Neural progenitor cell (in vitro differentiated cells): ENCODE data around the gene SLC25A44. TPM values are rescaled to one million over a fixed set of nuclear protein-coding genes. Genes with fewer than 3 reads are reported as not detected.
"Not testable (repeated sequence)": the region's sequence is repeated elsewhere in the genome, so short reads cannot be mapped to it uniquely, and the experiment has no call there.

Source experiments
- DNase-seq: peaks from one replicate; pipeline ENCODE4 v3.0.0-alpha.2; 2016; ENCODE audit warnings: low spot score
- H2AFZ ChIP-seq: fragments of 200-600 bp; sonication (generic); replicated peaks from 2 replicates; pipeline ENCODE4 v1.6.1; 2016; ENCODE audit warnings: antibody characterized with exemption
- H3F3A ChIP-seq: fragments of 200-600 bp; sonication (generic); 2 replicates; pipeline ENCODE4 v1.6.1; 2016; ENCODE audit warnings: antibody characterized with exemption, low read depth
- H3K27ac ChIP-seq: fragments of 200-600 bp; sonication (generic); 2 replicates; pipeline ENCODE4 v1.5.1; 2016; ENCODE audit warnings: mild to moderate bottlenecking
- H3K27me3 ChIP-seq: fragments of 200-600 bp; sonication (generic); 2 replicates; pipeline ENCODE4 v1.6.1; 2016; ENCODE audit warnings: mild to moderate bottlenecking, moderate library complexity
- H3K36me3 ChIP-seq: fragments of 200-600 bp; sonication (generic); 2 replicates; pipeline ENCODE4 v1.5.1; 2016
- H3K4me1 ChIP-seq: fragments of 200-600 bp; sonication (generic); 2 replicates; pipeline ENCODE4 v1.6.1; 2016; ENCODE audit warnings: mixed run types
- H3K4me2 ChIP-seq: fragments of 200-600 bp; sonication (generic); 2 replicates; pipeline ENCODE4 v1.6.1; 2016
- H3K4me3 ChIP-seq: fragments of 200-600 bp; sonication (generic); 2 replicates; pipeline ENCODE4 v1.5.1; 2016
- H3K79me2 ChIP-seq: fragments of 200-600 bp; sonication (generic); 2 replicates; pipeline ENCODE4 v1.6.1; 2016; ENCODE audit warnings: low read depth
- H3K9ac ChIP-seq: fragments of 200-600 bp; sonication (generic); 2 replicates; pipeline ENCODE4 v1.6.1; 2016
- H3K9me3 ChIP-seq: fragments of 200-600 bp; sonication (generic); 2 replicates; pipeline ENCODE4 v1.5.1; 2016; ENCODE audit warnings: low read depth
- H4K20me1 ChIP-seq: fragments of 200-600 bp; sonication (generic); 2 replicates; pipeline ENCODE4 v1.6.1; 2016; ENCODE audit warnings: low read depth
- H3K27ac Mint-ChIP-seq: 3 replicates; pipeline ENCODE4 v1.8.0; 2021; ENCODE audit warnings: mixed read lengths
- H3K27me3 Mint-ChIP-seq: 2 replicates; pipeline ENCODE4 v1.8.0; 2022; ENCODE audit warnings: low read depth, mild to moderate bottlenecking, inconsistent platforms, moderate library complexity, mixed read lengths; ENCODE audit not compliant: insufficient read depth
- H3K36me3 Mint-ChIP-seq: 3 replicates; pipeline ENCODE4 v1.8.0; 2021; ENCODE audit warnings: mixed read lengths
- H3K4me1 Mint-ChIP-seq: 3 replicates; pipeline ENCODE4 v1.8.0; 2021; ENCODE audit warnings: mixed read lengths
- H3K4me3 Mint-ChIP-seq: 3 replicates; pipeline ENCODE4 v1.8.0; 2021; ENCODE audit warnings: mild to moderate bottlenecking, moderate library complexity, mixed read lengths
- H3K9me3 Mint-ChIP-seq: 3 replicates; pipeline ENCODE4 v1.8.0; 2020; ENCODE audit warnings: mixed read lengths
- EZH2 ChIP-seq: fragments of 200-600 bp; sonication (generic); IDR thresholded peaks from 2 replicates; pipeline ENCODE4 v1.6.1; 2017; ENCODE audit warnings: antibody characterized with exemption, mild to moderate bottlenecking, moderate library complexity
- EZH2phosphoT487 ChIP-seq: fragments of 200-600 bp; sonication (generic); IDR thresholded peaks from 2 replicates; pipeline ENCODE4 v1.6.1; 2017; ENCODE audit warnings: antibody characterized with exemption
- total RNA-seq: library from RNA; depleted of rRNA; stranded (reverse); fragments of >200 nt; gene quantifications from 2 replicates; pipeline ENCODE4 v1.2.3, GENCODE V29; 2015; ENCODE audit warnings: low replicate concordance
- TF ChIP-seq, protein P1 (sequence below): fragments of 200-600 bp; sonication (generic); IDR thresholded peaks from 2 replicates; pipeline ENCODE4 v1.5.1; 2017; ENCODE audit warnings: antibody characterized with exemption, mild to moderate bottlenecking

Gene SLC25A44
- total RNA-seq, 1 donor from 2014 or later, result 4.6 TPM

DNA sequence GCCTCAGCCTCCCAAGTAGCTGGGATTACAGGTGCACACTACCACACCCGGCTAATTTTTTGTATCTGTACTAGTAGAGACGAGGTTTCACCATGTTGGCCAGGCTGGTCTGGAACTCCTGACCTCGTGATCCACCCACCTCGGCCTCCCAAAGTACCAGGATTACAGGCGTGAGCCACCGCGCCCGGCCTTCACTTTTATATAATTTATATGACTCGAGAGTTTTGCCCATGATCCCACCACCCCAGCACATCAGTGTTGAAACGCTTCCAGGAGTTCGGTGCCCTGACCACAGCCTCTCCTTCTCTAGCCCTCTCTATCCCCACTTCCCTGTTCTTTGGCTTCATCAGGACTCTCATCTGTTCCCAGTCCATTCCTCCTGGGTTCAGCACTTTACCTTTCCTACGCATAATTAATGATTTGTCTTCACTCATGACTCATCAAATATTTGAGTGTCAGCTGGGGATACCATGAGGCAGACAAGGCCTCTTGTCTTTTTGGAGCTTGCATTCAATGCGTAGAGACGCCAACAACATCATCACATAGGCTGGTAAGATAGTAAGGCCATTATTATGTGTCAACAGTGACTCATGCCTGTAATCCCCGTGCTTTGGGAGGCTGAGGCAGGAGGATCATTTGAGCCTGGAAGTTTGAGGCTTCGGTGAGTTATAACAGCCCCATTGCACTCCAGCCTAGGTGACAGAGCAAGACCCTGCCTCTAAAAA, 20.3 kb downstream of the SLC25A44 start:
- Histone ChIP-seq H3K4me2 (peak overlapping the region; percentile 93), H3K27ac (no peak overlapping the region), H4K20me1 (peaks cover 9% of the 10 kb centered on the region), H3K9me3 (no peaks in the 10 kb centered on the region), H3K9ac (peak overlapping the region; percentile 92), H3K79me2 (peaks cover 51% of the 10 kb centered on the region), H3K36me3 (no peaks in the 10 kb centered on the region), H3K4me3 (peak overlapping the region; percentile 82), H3K4me1 (peaks cover 10% of the 10 kb centered on the region), H3K27me3 (no peaks in the 10 kb centered on the region), H2AFZ (no peak overlapping the region), H3F3A (peaks cover 6% of the 10 kb centered on the region)
- peaks cover 2% of the 10 kb centered on the region for H3K27me3 Mint-ChIP-seq
- H3K4me3 Mint-ChIP-seq, result peak overlapping the region; percentile 94
- H3K27ac Mint-ChIP-seq, result no peak overlapping the region
- peaks cover 6% of the 10 kb centered on the region for H3K36me3 Mint-ChIP-seq
- peaks cover 12% of the 10 kb centered on the region for H3K4me1 Mint-ChIP-seq
- H3K9me3 Mint-ChIP-seq, result no peaks in the 10 kb centered on the region
- DNase-seq, result no peak
- TF ChIP-seq EZH2 (no peak), EZH2phosphoT487 (no peak)
- TF ChIP-seq, protein P1, sequence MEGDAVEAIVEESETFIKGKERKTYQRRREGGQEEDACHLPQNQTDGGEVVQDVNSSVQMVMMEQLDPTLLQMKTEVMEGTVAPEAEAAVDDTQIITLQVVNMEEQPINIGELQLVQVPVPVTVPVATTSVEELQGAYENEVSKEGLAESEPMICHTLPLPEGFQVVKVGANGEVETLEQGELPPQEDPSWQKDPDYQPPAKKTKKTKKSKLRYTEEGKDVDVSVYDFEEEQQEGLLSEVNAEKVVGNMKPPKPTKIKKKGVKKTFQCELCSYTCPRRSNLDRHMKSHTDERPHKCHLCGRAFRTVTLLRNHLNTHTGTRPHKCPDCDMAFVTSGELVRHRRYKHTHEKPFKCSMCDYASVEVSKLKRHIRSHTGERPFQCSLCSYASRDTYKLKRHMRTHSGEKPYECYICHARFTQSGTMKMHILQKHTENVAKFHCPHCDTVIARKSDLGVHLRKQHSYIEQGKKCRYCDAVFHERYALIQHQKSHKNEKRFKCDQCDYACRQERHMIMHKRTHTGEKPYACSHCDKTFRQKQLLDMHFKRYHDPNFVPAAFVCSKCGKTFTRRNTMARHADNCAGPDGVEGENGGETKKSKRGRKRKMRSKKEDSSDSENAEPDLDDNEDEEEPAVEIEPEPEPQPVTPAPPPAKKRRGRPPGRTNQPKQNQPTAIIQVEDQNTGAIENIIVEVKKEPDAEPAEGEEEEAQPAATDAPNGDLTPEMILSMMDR, result no peak

DNA sequence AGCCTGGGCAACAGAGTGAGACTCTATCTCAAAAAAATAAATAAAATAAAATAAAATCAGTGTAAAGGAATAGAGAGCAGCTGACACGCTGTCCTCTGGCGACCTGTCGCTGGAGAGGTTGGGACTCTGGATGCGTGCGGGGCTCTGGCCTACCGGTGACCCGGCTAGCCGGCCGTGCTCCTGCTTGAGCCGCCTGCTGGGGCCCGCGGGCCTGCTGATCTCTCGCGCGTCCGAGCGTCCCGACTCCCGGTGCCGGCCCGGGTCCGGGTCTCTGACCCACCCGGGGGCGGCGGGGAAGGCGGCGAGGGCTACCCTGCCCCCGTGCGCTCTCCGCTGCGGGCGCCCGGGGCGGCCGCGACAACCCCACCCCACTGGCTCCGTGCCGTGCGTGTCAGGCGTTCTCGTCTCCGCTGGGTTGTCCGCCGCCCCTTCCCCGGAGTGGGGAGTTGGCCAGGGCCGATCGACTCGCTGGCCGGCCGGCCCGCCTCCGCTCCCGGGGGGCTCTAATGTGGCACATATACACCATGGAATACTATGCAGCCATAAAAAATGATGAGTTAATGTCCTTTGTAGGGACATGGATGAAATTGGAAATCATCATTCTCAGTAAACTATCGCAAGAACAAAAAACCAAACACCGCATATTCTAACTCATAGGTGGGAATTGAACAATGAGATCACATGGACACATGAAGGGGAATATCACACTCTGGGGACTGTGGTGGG, 22.6 kb downstream of the SLC25A44 start:
- peaks cover 12% of the 10 kb centered on the region for H3K4me1 Mint-ChIP-seq
- not testable (repeated sequence) for H3K27ac Mint-ChIP-seq, H4K20me1 ChIP-seq, H3K9ac ChIP-seq, H3K9me3 Mint-ChIP-seq, DNase-seq, H3F3A ChIP-seq, H3K4me3 ChIP-seq, H3K36me3 ChIP-seq, H3K27me3 ChIP-seq, H3K9me3 ChIP-seq, H3K27me3 Mint-ChIP-seq, H3K27ac ChIP-seq, H3K4me3 Mint-ChIP-seq, H3K4me2 ChIP-seq, H2AFZ ChIP-seq
- H3K36me3 Mint-ChIP-seq, result peaks cover 15% of the 10 kb centered on the region
- Histone ChIP-seq H3K79me2 (peaks cover 57% of the 10 kb centered on the region), H3K4me1 (peaks cover 10% of the 10 kb centered on the region)

DNA sequence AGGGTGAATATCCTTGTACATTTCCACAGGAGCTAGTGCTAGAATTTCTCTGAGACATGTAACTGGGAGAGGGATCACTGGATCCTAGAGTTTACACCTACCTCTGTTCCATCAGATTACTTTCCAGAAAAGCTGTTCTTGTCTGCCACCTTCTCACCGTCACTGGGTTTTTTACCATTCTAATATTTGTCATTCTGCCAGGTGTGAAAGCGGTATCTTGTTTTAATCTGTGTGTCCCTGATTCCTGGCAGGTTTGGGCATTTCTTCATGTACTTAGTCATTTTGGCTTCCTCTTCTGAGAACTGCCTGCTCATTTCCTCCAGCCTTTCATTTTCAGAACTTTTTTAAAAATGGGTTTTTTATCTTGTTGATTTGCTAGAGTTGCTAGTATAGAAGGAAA, 24.0 kb downstream of the SLC25A44 start:
- Histone ChIP-seq H3F3A (peaks cover 6% of the 10 kb centered on the region), H3K36me3 (no peaks in the 10 kb centered on the region), H3K4me2 (no peak overlapping the region), H3K79me2 (peaks cover 57% of the 10 kb centered on the region), H2AFZ (no peak overlapping the region), H3K9me3 (no peaks in the 10 kb centered on the region), H3K4me1 (peaks cover 7% of the 10 kb centered on the region), H4K20me1 (peaks cover 9% of the 10 kb centered on the region), H3K9ac (no peak overlapping the region), H3K27ac (no peak overlapping the region), H3K4me3 (no peak overlapping the region), H3K27me3 (no peaks in the 10 kb centered on the region)
- peak overlapping the region; percentile 26 for H3K27ac Mint-ChIP-seq
- H3K4me1 Mint-ChIP-seq, result peaks cover 9% of the 10 kb centered on the region
- TF ChIP-seq, protein P1, result no peak
- TF ChIP-seq EZH2 (no peak), EZH2phosphoT487 (no peak)
- no peaks in the 10 kb centered on the region for H3K27me3 Mint-ChIP-seq
- no peak for DNase-seq
- H3K36me3 Mint-ChIP-seq, result peaks cover 18% of the 10 kb centered on the region
- H3K4me3 Mint-ChIP-seq, result no peak overlapping the region
- H3K9me3 Mint-ChIP-seq, result no peaks in the 10 kb centered on the region

DNA sequence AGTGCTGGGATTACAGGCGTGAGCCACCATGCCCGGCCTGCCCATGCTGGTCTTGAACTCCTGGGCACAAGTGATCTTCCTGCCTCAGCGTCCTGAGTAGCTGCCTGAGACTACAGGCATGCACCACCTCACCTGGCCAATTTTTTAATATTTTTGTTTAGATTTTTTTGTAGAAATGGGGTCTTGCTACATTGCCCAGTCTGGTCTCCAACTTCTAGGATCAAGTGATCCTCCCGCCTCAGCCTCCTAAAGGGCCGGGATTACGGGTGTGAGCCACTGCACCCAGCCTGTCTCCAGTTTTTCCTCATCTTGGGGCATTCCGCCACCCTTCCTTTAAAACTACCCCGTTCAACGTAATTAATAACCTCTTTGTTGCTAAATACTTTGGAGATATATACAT, 26.3 kb downstream of the SLC25A44 start:
- TF ChIP-seq EZH2phosphoT487 (no peak), EZH2 (no peak)
- TF ChIP-seq, protein P1, result no peak
- no peaks in the 10 kb centered on the region for H3K9me3 ChIP-seq
- no peaks in the 10 kb centered on the region for H3K36me3 ChIP-seq
- Mint-ChIP-seq H3K9me3 (no peaks in the 10 kb centered on the region), H3K27ac (no peak overlapping the region), H3K4me3 (no peak overlapping the region), H3K4me1 (peaks cover under 1% of the 10 kb centered on the region), H3K36me3 (peaks cover 19% of the 10 kb centered on the region), H3K27me3 (no peaks in the 10 kb centered on the region)
- DNase-seq, result no peak
- no peak overlapping the region for H3K4me3 ChIP-seq
- H3K9ac ChIP-seq, result no peak overlapping the region
- peaks cover 7% of the 10 kb centered on the region for H4K20me1 ChIP-seq
- H3K27me3 ChIP-seq, result no peaks in the 10 kb centered on the region
- H3F3A ChIP-seq, result peaks cover 10% of the 10 kb centered on the region
- H3K4me2 ChIP-seq, result no peak overlapping the region
- H3K27ac ChIP-seq, result no peak overlapping the region
- H3K79me2 ChIP-seq, result peaks cover 37% of the 10 kb centered on the region
- H2AFZ ChIP-seq, result no peak overlapping the region
- H3K4me1 ChIP-seq, result no peaks in the 10 kb centered on the region
